GM18907 (cell line): Measurements from ENCODE around the gene AQP10.
A peak's percentile ranks its signal among the peaks of the same experiment; 100 is the strongest.
"Not testable (repeated sequence)": the region's sequence is repeated elsewhere in the genome, so short reads cannot be mapped to it uniquely, and the experiment has no call there.

Source experiments
- ATAC-seq: cut with Tn5 transposase; IDR thresholded peaks from one replicate; pipeline ENCODE4 v1.9.1; 2021; ENCODE audit warnings: mild to moderate bottlenecking, moderate library complexity; ENCODE audit not compliant: unreplicated experiment

Gene AQP10

DNA sequence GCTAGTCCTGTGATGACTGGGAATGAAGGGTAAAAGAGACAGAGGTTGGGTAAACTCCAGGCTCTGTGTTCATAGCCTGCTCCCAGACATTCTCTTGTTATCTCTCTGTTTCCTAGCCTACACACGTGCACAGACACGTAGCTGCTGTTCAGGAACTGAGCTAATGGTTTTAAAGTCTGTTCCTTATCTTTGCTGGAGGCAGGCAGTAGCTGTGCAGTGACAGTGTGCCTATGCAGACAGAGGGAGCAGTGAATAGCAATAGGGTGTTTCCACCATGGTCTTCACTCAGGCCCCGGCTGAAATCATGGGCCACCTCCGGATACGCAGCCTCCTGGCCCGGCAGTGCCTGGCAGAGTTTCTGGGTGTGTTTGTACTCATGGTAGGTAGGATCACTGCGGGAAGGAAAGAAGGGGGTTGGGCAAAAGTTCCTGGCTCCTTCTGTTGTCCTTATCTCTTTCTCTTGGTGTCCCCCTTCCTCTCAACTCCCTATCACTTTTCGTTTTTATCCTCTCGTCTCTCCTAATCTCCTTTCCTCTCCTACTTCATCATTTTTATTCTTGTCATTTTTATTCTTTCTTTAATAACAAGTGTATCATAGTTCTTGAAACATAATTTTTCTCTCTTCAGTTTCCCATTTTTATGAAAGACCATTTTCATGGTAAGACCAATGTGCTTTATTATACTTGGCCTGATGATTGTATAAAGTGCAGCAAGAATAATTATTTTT, at the start of gene AQP10:
Gene AQP10 (plus strand): TSS at position 212 of the 727 bp plus-strand sequence. CDS start 63 bp downstream, at position 275.
- ATAC-seq, result no peak

GRCh38 chr1:154272217-154272998, 48.5 kb upstream of the AQP10 start, which contains the start of gene HAX1:
Gene HAX1 (plus strand): TSS chr1:154272629. CDS start chr1:154272724, 95 bp downstream.
- ATAC-seq, result peak; percentile 87

DNA sequence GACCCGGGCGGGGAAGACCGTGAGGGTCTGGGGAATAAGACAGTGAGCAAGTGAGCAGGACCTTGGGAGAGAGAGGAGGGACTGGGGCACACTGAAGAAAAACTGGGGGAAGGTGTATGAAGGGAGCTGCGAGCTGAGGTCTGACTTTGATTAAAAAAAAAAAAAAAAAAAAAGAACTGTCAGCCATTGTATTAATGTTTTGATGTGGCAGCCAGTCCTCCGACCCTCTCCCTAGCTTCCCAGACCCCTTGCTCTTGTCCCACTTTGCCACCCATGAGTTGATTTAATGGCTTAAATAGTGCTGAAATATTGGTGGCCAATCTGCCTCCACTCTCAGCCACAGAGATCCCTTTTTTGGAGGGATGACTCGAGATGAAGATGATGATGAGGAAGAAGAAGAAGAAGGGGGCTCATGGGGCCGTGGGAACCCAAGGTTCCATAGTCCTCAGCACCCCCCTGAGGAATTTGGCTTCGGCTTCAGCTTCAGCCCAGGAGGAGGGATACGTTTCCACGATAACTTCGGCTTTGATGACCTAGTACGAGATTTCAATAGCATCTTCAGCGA, 47.8 kb upstream of the AQP10 start:
- ATAC-seq, result peak; percentile 6

DNA sequence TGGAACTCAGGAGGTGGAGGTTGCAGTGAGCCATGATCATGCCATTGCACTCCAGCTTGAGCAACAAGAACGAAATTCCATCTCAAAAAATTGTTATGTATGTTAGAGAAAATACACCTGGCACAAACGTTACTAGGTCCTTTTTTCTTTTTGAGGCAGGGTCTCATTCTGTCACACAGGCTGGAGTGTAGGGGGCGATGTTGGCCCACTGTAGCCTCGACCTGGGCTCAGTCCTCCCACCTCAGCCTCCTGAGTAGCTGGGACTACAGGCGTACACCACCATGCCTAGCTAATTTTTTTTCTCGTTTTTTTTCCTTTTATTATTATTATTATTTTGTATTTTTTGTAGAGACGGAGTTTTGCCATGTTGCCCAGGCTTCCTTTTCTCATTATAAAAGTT, 44.1 kb upstream of the AQP10 start:
- ATAC-seq, result no peak

DNA sequence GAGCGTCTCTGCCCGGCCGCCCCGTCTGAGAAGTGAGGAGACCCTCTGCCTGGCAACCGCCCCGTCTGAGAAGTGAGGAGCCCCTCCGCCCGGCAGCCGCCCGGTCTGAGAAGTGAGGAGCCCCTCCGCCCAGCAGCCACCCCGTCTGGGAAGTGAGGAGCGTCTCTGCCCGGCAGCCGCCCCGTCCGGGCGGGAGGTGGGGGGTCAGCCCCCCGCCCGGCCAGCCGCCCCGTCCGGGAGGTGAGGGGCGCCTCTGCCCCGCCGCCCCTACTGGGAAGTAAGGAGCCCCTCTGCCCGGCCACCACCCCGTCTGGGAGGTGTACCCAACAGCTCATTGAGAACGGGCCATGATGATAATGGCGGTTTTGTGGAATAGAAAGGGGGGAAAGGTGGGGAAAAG, 33.3 kb upstream of the AQP10 start:
- ATAC-seq, result not testable (repeated sequence)

- ATAC-seq, result no peak
Measured at GRCh38 chr1:154288661-154289060, 32.2 kb upstream of the AQP10 start.

DNA sequence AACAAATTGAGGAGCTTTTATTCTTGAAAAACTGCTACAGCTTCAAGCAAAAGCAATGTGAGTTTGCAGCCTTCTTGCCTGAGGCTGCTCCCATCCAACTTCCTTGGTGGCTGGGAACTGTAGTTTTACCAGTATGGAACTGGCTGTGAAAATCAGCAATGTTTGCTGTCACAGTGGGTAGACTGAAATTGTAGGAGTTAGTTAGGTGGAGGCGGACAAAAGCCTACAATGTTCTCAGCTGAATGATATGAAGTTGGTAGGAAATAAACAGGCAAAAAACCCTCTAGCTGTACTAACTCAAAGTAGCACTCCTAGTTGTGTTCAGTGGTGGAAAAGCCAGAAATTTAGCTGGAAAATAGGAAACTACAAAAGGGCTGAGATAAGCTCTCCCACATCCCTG, 30.0 kb upstream of the AQP10 start:
- ATAC-seq, result no peak

DNA sequence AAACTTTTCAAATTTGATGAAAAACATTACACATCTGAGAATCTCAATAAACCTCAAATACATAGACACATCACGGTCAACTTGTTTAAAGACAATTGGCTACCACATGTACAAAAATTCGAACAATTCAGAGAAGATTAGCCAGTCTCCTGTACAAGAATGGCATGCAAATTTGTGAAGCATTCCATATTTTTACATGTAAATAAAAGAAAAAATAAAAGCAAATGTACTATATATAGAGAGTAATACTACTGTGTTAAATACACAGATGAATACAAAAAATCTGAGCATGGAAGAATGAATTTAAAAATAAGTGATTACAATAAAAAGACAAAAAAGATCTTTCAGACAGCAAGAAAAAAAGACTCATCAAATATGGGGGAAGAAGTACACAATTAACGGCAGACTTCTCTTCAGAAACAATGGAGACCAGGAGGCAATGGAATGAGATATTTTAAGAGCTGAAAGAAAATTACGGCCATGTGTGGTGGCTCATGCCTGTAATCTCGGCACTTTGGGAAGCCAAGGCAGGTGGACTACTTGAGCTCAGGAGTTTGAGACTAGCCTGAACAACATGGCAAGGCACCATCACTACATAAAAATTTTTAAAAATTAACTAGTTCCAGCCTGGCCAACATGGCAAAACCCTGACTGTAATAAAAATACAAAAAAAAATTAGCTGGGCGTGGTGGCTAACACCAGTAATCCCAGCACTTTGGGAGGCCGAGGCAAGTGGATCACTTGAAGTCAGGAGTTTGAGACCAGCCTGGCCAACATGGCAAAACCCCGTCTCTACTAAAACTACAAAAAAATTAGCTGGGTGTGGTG, 25.3 kb upstream of the AQP10 start:
- ATAC-seq, result no peak

DNA sequence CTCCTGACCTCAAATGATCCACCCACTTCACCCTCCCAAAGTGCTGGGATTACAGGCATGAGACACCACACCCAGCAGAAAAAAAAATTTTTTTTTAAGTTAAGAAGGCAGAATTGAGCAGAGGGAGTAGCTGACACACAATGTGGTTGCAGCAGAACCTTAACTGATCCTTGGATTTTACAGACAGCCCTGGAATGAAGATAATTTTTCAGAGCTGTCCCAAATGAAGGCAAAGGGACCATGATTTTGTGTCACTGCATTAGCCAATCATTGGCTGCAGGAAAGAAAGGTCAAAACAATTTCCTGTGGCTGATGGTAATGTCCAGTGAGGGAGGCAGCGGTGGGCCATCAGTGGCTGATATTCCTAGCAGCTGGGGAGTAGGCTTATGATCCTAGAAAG, 19.3 kb upstream of the AQP10 start:
- ATAC-seq, result no peak

DNA sequence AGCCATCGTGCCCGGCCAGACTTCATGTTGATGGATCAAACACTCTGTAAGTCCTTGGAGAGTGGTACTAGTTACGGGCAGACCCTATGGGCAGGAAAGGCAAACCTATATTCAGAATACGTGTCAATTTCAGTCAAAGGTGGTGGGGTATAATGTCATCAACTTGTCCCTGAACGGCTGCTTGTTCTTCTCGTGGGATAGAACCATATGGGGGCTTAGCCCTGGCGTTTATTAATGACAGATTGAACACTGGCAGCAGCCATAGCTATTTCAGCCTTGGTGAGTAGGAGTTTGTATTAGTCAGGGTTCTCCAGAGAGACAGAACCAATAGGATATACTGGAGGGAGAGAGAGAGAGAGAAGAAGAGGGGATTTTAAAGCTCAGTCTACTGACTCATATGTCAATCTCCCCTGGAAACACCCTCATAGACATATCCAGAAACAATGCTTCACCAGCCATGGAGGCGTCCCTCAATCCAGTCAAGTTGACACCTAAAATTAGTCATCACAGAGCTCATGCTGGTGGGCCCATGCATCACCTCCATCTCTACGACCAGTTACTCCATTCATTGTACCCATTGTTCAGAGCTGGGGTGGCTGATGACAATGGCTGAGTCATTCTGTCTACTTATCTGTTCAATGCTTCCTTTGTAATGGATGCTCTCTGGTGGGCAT, 16.1 kb upstream of the AQP10 start:
- ATAC-seq, result no peak

- ATAC-seq, result no peak
Measured at GRCh38 chr1:154306151-154306550, 14.7 kb upstream of the AQP10 start.

DNA sequence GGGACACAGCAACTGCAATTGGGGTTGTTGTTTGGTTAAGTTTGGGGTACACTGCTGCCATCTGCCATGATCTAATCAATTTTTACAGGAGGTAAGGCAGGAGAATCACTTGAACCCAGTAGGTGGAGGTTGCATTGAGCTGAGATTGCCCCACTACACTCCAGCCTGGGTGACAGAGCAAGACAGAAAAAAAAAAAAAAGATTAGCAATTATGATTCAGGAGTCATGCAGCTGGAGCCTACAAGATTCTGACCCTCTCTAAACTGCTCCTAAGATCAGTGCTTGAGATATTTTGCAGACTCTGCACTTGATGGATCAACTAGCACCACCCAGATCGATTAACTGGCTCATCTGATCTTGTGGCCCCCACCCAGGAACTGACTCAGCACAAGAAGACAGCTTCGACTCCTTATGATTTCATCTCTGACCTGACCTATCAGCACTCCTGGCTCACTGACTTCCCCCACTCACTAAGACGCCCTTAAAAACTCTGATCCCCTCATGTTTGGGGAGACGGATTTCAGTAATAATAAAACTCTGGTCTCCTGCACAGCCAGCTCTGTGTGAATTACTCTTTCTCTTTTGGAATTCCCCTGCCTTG, 13.1 kb upstream of the AQP10 start:
- ATAC-seq, result not testable (repeated sequence)

GRCh38 chr1:154309136-154309535, 11.8 kb upstream of the AQP10 start:
- ATAC-seq, result not testable (repeated sequence)

DNA sequence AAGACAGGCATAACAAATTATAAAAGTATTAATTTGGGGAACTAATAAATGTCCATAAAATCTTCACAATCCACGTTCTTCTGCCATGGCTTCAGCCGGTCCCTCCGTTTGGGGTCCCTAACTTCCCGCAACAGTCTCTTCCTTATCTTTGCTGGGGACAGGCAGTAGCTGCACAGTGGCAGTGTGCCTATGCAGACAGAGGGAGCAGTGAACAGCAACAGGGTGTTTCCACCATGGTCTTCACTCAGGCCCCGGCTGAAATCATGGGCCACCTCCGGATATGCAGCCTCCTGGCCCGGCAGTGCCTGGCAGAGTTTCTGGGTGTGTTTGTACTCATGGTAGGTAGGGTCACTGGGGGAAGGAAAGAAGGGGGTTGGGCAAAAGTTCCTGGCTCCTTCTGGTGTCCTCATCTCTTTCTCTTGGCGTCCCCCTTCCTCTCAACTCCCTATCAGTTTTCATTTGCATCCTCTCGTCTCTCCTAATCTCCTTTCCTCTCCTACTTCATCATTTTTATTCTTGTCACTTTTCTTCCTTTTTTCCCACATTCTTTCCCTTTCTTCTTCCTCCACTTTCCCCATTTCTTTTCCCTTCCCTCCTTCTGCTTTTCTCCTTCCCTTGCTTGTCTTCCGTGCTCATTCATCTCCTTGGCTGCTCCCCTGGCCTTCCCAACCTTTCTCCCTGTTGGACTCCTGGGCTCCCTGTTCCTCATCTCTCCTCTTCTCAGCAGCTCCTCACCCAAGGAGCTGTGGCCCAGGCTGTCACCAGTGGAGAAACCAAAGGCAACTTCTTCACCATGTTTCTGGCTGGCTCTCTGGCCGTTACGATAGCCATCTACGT, 8.4 kb upstream of the AQP10 start:
- not testable (repeated sequence) for ATAC-seq

DNA sequence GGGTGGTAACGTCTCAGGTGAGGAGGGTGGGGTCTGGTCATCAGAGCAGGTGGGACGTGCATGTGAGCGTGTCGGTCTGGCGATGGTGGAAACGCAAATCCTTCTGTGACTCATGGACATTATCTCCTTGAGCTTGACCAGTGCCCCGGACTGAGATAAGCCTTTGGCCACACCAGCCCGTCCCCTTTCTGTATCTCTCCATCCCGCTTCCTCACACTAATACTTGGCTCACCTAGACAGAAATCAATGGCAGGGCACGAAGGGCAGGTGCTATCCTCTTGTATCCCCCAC, 7.9 kb upstream of the AQP10 start:
- no peak for ATAC-seq

- not testable (repeated sequence) for ATAC-seq
Measured at GRCh38 chr1:154314226-154314625, 6.7 kb upstream of the AQP10 start.

- ATAC-seq, result no peak
Measured at GRCh38 chr1:154316704-154317103, 4.2 kb upstream of the AQP10 start.

GRCh38 chr1:154318386-154318785, 2.5 kb upstream of the AQP10 start:
- ATAC-seq, result no peak

GRCh38 chr1:154321609-154321934, 679 bp downstream of the AQP10 start:
- not testable (repeated sequence) for ATAC-seq
